SK-N-SH treated with all-trans-retinoic acid at 6 μM for 48 hours (cell line): ENCODE data around the gene SHC4.

Experiments
- CSDC2 ChIP-seq: fragments of 250-450 bp; sonication (Bioruptor Pico); IDR thresholded peaks from 2 replicates; pipeline ENCODE4 v1.5.0; 2020; ENCODE audit warnings: mild to moderate bottlenecking, moderate library complexity
- POU6F1 ChIP-seq: fragments of 250-450 bp; sonication (Bioruptor Pico); IDR thresholded peaks from 2 replicates; pipeline ENCODE4 v1.8.0; 2021; ENCODE audit warnings: low read depth, mild to moderate bottlenecking, moderate library complexity, borderline replicate concordance

GRCh38 chr15:48877630-48878595, 85.8 kb downstream of the SHC4 start, which contains the start of gene EID1:
- TF ChIP-seq POU6F1 (CRISPR knock-in tag) (no peak), CSDC2 (CRISPR knock-in tag) (no peak)
